ENCODE measurements around the gene RBM33. TPM values are rescaled to one million over a fixed set of nuclear protein-coding genes. Genes with fewer than 3 reads are reported as not detected.
A peak's percentile ranks its signal among the peaks of the same experiment; 100 is the strongest.

RBM33 gene
- total RNA-seq, 2 donors from 2014 or later: 86.8 to 87.1 TPM

DNA sequence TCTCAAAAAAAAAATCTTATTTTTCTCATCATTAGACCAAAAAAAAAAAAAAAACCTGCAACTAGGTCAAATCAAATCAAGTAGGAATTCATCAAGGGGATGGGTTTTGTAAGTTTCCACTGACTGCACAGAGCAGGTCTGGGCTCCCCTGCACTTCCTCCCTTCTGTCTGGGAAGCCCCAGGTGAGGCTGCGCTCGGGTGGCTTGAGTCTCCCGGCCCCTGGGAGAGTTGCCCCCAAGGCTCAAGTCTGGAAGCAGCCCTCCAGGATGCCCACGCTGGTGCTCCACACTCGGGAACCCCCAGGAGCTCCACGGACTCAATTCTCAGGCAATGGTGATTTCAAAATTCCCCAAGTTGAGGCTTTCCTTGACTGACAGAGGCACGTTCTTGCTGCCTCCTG is 41.7 kb upstream of the RBM33 start:
- H3K9ac ChIP-seq (ENCODE audit: extremely low read depth, low read length, poor library complexity, severe bottlenecking): no peak overlapping the region
- H3K4me3 Mint-ChIP-seq: no peak overlapping the region
- WGBS, 2 experiments (ENCODE audit: insufficient coverage in 1 of 2, insufficient read length in 1 of 2): 83 to 86% methylated on average over 5 to 7 of the region's 7 CpGs
- no peaks in the 10 kb centered on the region for H3K36me3 Mint-ChIP-seq (ENCODE audit: low read depth)
- no peak overlapping the region for H3K4me3 ChIP-seq (ENCODE audit: low read length)
- TF ChIP-seq, protein P1, sequence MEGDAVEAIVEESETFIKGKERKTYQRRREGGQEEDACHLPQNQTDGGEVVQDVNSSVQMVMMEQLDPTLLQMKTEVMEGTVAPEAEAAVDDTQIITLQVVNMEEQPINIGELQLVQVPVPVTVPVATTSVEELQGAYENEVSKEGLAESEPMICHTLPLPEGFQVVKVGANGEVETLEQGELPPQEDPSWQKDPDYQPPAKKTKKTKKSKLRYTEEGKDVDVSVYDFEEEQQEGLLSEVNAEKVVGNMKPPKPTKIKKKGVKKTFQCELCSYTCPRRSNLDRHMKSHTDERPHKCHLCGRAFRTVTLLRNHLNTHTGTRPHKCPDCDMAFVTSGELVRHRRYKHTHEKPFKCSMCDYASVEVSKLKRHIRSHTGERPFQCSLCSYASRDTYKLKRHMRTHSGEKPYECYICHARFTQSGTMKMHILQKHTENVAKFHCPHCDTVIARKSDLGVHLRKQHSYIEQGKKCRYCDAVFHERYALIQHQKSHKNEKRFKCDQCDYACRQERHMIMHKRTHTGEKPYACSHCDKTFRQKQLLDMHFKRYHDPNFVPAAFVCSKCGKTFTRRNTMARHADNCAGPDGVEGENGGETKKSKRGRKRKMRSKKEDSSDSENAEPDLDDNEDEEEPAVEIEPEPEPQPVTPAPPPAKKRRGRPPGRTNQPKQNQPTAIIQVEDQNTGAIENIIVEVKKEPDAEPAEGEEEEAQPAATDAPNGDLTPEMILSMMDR (conservative IDR thresholded peaks at IDR 0.05): no peak
- peaks cover 7% of the 10 kb centered on the region for H3K4me1 Mint-ChIP-seq
- H3K4me1 ChIP-seq (ENCODE audit: control insufficient read depth, insufficient read depth, low read length): no peaks in the 10 kb centered on the region
- H3K27me3 Mint-ChIP-seq (ENCODE audit: insufficient read depth): peaks cover 11% of the 10 kb centered on the region
- no peaks in the 10 kb centered on the region for H3K9me3 ChIP-seq (ENCODE audit: control insufficient read depth, low read length)
- no peaks in the 10 kb centered on the region for H3K36me3 ChIP-seq (ENCODE audit: control insufficient read depth, insufficient read depth, low read length)
- no peak for DNase-seq
- peaks cover 2% of the 10 kb centered on the region for H3K9me3 Mint-ChIP-seq
- no peaks in the 10 kb centered on the region for H3K27me3 ChIP-seq (ENCODE audit: control insufficient read depth, insufficient read depth, low read length, poor library complexity, severe bottlenecking)
- no peak overlapping the region for H3K27ac ChIP-seq (ENCODE audit: low read depth, low read length)
- H3K27ac Mint-ChIP-seq: no peak overlapping the region

DNA sequence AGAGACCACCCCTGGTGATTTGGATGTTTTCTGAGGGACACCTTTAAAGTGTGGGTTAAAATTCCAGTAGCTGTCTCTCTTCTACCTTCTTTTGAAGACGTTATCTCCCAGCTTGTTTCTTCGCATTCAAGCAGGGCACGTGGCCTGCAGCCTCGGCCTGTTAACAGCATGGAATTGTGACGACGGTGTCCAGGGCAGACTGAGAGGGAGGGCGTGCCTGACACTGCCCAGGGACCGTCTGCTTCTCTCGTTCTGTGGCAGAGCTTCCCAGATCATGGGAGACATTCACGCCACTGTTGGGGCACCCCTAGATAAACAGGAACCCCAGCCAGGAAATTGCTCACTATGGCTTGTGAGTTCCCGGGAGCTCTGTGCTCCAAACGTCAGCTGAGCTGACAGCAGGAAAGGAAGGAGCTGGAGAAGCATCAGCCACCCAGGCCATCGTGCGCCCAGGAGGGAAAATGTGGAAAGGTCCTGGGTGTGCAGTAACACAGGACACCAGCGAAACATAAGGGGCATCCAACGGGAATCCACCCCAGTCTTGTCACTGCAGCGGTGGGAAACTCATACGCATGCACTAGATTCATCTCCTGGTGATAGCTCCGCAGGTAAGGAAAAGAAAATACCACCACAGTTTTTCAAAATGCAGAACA is 41.1 kb upstream of the RBM33 start:
- H3K9me3 Mint-ChIP-seq: peaks cover 2% of the 10 kb centered on the region
- Histone ChIP-seq H3K9ac (ENCODE audit: extremely low read depth, low read length, poor library complexity, severe bottlenecking) (no peak overlapping the region), H3K36me3 (ENCODE audit: control insufficient read depth, insufficient read depth, low read length) (no peaks in the 10 kb centered on the region), H3K4me3 (ENCODE audit: low read length) (no peak overlapping the region), H3K4me1 (ENCODE audit: control insufficient read depth, insufficient read depth, low read length) (no peaks in the 10 kb centered on the region), H3K27ac (ENCODE audit: low read depth, low read length) (no peak overlapping the region), H3K9me3 (ENCODE audit: control insufficient read depth, low read length) (no peaks in the 10 kb centered on the region), H3K27me3 (ENCODE audit: control insufficient read depth, insufficient read depth, low read length, poor library complexity, severe bottlenecking) (no peaks in the 10 kb centered on the region)
- TF ChIP-seq, protein P1 (conservative IDR thresholded peaks at IDR 0.05): no peak
- peak; percentile 54 for DNase-seq
- no peaks in the 10 kb centered on the region for H3K36me3 Mint-ChIP-seq (ENCODE audit: low read depth)
- WGBS, 2 experiments (ENCODE audit: insufficient coverage in 1 of 2, insufficient read length in 1 of 2): 85 to 87% methylated on average over 15 to 19 of the region's 19 CpGs
- H3K27me3 Mint-ChIP-seq (ENCODE audit: insufficient read depth): peaks cover 11% of the 10 kb centered on the region
- H3K4me1 Mint-ChIP-seq: peaks cover 4% of the 10 kb centered on the region
- H3K4me3 Mint-ChIP-seq: no peak overlapping the region
- H3K27ac Mint-ChIP-seq: no peak overlapping the region

DNA sequence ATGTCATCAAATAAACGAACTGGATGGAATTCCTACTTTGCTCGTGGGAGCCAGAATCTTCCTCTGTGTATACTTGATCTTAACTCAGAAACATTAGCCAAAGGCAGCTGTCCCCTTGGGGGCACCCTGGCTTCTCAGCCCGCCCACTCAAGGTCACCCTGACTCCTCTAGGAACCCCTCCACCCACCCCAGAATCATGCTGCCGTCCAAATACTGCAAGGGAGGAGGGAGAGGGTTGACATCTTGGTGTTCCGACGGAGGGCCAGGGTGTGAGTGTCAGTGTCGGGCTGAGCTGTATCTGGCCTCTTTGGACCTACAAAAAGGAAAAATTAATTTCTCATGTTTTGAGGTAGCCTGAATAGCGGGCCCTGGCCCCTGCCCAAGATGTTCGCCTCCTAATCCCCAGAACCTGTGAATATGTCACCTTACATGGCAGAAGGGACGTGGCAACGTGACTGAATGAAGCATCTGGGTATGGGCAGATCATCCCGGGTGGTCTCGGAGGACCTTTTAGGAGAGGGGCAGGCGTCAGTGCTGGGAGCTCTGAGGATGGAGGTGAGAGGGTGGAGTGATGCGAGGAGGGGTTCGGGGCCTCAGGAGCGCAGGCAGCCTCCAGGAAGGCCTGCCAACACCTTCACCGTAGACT is 40.5 kb upstream of the RBM33 start:
- DNase-seq: no peak
- Histone ChIP-seq H3K27me3 (ENCODE audit: control insufficient read depth, insufficient read depth, low read length, poor library complexity, severe bottlenecking) (no peaks in the 10 kb centered on the region), H3K9me3 (ENCODE audit: control insufficient read depth, low read length) (no peaks in the 10 kb centered on the region), H3K4me1 (ENCODE audit: control insufficient read depth, insufficient read depth, low read length) (no peaks in the 10 kb centered on the region), H3K4me3 (ENCODE audit: low read length) (no peak overlapping the region), H3K27ac (ENCODE audit: low read depth, low read length) (no peak overlapping the region), H3K36me3 (ENCODE audit: control insufficient read depth, insufficient read depth, low read length) (no peaks in the 10 kb centered on the region), H3K9ac (ENCODE audit: extremely low read depth, low read length, poor library complexity, severe bottlenecking) (no peak overlapping the region)
- Mint-ChIP-seq H3K27me3 (ENCODE audit: insufficient read depth) (peaks cover 11% of the 10 kb centered on the region), H3K4me1 (no peaks in the 10 kb centered on the region), H3K4me3 (no peak overlapping the region), H3K27ac (no peak overlapping the region), H3K9me3 (peaks cover 2% of the 10 kb centered on the region), H3K36me3 (ENCODE audit: low read depth) (no peaks in the 10 kb centered on the region)
- 93 to 96% methylated on average over 16 to 18 of the region's 18 CpGs for WGBS, 2 experiments (ENCODE audit: insufficient coverage in 1 of 2, insufficient read length in 1 of 2)
- TF ChIP-seq, protein P1 (conservative IDR thresholded peaks at IDR 0.05): no peak
